GM18909 (cell line): ENCODE data around the gene TNFSF13B.
"Not testable (repeated sequence)": the region's sequence is repeated elsewhere in the genome, so short reads cannot be mapped to it uniquely, and the experiment has no call there.

Source experiments
- ATAC-seq: cut with Tn5 transposase; IDR thresholded peaks from one replicate; pipeline ENCODE4 v1.9.1; 2021; ENCODE audit warnings: mild to moderate bottlenecking; ENCODE audit not compliant: unreplicated experiment, poor library complexity

TNFSF13B gene

DNA sequence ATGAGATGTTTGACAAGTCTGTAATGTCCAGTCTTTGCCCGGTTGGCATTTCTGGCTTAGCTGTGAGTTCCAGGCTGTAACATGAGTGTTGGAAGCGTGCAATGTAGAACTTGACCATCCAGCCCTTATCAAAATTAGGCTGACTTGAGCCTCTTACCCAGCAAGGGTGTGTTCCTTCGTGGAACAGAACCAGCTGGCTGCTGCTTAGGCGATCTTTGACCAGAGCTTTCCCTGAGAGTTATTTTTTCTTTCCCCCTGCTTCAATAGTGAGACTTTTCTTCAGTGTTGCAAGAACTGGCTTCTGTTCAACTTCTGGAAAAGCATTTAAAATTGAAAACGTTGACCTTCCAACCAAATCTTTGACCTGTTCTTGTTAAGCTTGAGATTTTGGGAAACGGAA lies 6.5 kb downstream of the TNFSF13B start:
- ATAC-seq, result no peak

DNA sequence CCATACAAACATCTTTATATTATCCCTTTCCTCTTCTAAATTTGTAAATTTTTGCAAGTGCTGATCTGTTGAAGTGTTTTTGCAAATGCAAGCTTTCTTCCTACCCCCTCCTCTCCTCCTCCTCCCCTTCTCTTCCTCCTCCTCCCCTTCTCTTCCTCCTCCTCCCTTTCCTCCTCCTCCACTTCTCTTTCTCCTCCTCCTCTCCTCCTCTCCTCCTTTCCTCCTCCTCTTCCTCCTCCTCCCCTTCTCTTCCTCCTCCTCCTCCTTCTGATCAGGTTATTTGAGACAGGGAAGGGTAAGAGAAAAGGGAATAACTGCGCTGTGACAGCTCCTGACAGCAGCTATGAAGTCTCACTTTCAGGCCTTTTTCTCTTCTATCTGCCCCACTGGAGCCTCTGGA lies 8.9 kb downstream of the TNFSF13B start:
- no peak for ATAC-seq

DNA sequence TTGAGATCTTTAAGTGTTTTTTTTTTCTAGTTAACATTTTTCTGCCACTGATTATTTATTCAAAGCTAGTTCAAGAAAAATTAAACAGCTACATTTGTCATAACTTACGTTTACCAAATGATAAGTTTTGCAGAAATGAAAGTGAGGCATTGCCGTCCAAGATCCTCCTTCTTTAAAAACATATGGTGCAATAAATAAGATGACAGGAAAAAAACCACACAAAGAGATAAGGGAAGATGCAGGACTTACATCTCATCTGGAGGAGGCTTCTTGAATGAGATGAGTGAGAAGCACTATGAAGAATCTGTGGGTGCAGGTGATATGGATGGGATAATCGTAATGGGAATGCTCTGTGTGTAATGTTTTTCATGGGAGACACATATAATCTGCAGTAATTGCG lies 12.4 kb downstream of the TNFSF13B start:
- no peak for ATAC-seq

DNA sequence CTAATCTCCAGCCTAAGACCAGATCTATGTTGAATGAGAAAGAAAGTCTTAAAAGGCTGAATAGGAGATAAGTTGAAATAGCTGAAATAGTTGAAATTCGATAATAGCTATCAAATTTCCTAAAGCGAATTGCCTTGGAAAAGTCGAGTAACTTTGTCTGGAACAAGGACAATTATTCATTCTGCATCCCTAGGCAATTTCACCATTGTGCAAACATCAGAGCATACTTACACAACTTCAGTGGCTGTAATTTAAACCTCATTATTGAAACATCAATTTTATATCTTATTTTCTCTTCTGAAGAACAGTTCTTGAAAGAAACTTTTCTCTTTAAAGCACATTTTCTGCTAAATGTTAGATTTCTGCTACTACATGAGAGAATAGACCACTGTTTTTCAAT lies 13.6 kb downstream of the TNFSF13B start:
- no peak for ATAC-seq

DNA sequence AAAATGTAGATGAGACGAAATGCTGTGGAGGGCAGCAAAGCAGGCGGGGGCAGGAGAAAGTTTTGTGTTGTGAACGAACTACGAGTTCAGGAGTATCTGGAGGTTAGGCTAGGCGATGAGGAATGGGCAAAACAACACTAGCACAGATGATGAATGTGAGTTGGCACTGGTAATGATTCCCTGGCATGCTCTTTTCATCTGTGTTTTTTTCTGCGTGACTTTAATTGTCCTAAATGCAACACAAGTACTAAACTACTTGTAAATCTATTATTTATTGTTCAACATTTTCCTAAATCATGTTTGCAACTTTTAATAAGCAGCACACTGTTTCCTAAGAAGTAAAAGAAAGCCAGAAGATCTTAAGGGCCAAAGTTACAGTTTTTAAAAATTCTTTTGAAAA lies 19.2 kb downstream of the TNFSF13B start:
- no peak for ATAC-seq

DNA sequence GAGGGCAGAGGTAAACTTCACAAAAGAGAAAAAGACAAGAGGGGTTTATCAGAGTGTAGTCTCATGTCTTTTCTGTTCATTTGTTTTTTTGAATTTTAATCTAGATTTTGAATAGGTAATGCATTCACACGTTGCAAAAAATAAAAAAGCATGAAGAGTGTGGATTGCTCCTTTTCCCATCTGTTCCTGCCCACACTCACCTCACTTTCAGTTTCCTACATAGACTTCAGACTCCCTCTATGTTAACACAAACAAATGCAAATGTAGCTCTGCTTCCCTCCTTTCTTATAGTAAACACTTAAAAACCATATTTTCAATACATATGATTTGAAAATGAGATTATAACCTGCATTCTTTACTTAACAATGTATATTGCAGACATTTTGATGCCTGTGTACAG lies 20.3 kb downstream of the TNFSF13B start:
- no peak for ATAC-seq

DNA sequence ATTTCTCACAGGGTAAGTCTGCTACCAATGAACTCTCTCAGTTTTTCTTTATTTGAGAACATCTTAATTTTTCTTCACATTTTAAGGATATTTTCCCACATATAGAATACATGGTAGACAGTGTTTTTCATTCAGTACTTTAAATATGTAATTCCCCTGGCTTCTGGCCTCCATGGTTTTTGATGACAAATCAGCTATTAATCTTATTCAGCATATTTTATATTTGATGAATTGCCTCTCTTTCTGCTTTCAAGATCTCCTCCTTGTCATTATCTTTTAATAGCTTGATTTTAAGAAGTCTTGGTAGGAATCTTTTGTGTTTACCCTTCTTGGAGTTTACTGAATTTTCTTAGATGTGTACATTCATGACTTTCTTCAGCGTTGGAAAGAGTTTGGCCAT lies 27.6 kb downstream of the TNFSF13B start:
- no peak for ATAC-seq

DNA sequence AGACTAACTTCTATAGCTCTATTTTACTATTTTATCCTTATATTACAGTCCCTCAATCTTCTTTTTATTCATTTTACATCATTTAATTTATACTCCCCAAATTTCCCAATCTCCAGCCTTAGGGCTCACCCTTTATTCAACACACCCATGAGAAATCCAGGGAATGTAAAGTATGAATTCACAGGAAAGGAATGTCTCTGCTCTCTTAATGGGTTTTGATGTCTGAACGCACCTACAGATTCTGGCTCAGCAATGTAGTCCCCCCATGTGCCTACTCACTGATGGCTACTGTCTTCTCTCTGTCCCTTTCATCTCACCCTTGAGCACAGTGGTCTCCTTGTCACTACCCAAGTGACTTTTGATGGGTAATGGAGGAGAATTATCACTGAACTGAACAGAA lies 32.8 kb downstream of the TNFSF13B start:
- no peak for ATAC-seq

DNA sequence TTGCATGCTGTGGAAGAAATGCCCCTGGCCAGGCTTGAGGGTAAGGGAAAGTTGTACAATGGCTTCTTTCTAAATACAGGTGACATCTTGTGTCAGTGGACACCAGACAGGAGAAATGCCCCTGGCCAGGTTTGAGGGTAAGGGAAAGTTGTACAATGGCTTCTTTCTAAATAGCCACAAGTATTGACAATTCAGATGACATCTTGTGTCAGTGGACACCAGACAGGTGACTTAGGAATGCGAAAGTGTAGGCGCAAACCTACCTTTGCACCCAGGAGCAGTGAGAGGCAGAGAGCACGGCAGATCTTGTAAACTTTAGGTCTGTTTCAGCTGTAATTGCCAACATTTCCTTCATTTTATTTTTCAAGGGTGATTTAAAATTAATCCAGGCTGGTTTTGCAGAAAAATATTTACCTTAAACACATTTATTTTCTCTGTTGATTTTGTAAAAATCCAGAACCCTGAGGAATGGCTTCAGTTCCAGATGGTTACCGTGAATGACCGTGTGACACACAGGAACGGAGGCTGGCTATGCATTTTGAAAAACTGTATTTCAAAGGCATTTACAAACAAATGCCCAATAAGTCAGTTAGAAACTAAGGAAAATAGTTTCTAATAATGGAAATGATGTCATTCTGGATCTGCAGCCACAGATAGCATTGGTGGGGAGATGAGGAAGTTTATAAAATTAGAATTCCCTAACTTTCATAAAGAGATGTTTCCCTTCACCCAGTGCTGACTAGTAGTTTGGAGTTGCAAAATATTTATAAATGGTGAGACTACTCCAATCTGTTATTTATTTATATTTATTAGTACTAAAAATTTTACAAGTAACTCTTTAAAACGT lies 34.9 kb downstream of the TNFSF13B start:
- no peak for ATAC-seq

DNA sequence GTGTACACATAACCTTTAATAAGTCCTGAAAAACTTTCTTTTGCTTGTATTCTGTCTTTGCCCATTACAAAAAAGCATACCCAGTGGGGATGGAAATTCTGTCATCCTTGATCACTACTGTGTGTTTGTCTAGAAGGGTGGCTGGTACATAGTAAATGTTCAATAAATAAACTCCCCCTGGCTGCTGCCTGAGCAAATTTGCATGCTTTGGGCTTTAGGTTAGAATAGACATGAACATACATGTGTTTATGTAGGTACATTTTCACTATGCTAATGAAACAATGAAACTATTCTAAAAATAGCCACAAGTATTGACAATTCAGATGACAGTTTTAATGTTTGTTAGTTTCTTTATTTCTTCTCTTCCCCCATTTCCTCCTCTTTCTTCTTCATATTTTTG lies 36.1 kb downstream of the TNFSF13B start:
- peak; percentile 79 for ATAC-seq

DNA sequence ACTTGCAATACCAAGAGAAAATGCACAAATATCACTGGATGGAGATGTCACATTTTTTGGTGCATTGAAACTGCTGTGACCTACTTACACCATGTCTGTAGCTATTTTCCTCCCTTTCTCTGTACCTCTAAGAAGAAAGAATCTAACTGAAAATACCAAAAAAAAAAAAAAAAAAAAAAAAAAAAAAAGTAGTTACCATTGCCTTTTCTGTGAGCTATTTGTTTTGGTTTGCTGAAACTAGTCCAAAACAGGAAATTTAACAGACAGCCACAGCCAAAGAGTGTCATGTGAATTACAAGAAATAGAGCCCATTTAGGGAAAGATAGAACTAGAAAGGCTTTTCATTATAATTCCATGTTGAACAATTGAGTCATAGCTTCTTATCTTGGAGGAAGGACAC lies 37.3 kb downstream of the TNFSF13B start:
- no peak for ATAC-seq

DNA sequence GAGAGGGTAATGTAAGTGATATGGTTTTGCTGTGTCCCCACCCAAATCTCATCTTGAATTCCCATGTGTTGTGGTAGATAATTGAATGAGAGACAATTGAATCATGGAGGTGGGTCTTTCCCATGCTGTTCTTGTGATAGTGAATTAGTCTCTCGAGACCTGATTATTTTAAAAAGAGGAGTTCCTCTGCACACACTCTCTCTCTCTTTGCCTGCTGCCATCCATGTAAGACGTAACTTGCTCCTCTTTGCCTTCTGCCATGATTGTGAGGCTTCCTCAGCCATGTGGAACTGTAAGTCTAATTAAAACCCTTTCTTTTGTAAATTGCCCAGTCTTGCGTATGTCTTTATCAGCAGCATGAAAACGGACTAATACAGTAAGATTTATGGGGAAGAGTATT lies 42.1 kb downstream of the TNFSF13B start:
- ATAC-seq, result not testable (repeated sequence)

DNA sequence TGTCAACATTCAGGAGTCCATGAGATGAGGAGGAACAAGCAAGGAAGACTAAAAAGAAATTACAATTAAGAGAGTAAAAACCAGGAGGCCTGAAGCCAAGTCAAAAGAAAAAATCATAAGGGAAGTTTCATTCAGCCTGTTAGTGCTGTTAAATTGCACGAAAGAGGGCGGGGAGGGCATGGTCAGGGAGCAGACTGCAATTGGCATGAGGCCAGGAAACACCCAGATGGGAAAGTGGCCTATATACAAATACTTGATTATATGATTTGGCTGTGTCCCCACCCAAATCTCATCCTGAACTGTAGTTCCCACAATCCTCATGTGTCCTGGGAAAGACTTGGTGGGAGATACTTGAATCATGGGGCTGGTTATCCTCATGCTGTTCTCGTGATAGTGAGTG lies 43.9 kb downstream of the TNFSF13B start:
- no peak for ATAC-seq

DNA sequence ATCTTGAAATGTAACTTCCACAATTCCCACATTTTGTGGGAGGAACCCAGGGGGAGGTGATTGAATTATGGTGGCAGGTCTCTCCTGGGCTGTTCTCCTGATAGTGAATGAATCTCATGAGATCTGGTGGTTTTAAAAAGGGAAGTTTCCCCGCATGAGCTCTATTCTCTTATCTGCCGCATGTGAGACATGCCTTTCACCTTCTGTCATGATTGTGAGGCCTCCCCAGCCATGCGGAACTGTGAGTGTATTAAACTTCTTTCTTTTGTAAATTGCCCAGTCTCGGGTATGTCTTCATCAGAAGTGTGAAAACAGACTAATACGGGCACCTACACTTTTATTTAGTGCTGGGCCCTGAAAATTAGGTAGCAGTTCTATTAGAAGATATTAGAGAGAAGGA lies 45.8 kb downstream of the TNFSF13B start:
- ATAC-seq, result peak; percentile 83

DNA sequence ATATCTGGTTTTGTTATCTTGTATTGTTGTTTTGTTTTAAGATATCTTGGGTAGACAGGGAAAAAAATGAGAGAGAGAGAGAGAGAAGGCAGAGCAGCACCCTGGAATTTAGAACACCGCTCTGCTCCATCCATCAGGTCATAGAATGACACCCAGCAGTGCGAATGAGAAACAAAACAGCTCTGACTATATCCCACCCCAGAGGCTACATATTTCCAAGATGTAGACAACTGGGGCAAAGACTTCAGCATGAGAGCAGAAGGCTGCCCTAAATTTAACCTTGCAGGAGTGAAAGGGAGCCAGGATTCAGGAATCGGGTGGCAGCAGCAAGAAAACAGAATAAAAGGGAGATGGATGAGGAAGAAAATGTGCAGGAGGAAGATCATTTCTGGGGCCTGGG lies 46.5 kb downstream of the TNFSF13B start:
- no peak for ATAC-seq

DNA sequence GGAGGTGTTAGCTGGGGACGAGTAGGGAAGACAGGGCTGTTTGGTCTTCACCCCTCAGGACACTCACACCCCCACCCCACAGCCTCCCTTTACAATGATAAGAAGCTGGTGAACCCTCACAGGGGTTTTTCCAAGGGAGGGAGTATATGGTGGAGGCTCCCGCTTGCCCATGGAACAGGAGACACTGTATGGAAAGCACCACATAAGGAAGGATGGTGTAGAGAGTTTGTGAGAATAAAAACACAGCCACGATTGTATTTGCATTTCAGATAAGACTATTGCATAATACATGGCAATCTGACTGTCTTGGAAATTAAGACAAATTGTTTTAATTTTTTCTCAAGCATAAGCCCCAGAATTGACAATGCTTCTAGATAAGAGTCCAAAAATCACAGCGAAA lies 46.9 kb downstream of the TNFSF13B start:
- ATAC-seq, result no peak

DNA sequence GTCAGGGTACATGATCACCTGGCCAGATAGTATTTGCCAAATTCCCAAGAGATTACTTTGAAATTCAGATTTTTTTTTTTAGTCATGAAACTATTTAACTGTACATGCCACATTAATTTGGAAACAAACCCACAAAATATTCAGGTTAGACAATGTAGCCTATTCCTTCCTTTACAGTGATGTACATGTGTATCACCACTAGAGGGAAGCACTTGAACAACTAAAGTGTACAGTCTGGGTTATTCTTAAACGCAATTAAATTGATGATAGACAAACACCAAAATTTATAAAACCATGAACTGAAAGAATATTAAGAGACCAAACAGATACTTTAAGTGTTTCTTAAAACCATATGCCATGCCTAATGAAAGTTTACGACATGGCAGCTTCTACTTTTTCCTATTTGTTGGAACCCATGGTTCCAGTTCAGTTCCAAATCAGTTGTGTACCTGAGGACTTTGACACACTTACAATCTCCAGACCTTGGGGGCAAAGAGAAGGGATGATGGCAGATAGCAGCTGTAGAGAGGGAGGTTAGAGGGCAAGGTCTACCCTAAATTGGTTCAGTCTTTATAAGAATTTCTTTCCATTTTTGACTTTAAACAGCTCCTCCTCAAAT lies 52.8 kb downstream of the TNFSF13B start:
- ATAC-seq, result peak; percentile 82

DNA sequence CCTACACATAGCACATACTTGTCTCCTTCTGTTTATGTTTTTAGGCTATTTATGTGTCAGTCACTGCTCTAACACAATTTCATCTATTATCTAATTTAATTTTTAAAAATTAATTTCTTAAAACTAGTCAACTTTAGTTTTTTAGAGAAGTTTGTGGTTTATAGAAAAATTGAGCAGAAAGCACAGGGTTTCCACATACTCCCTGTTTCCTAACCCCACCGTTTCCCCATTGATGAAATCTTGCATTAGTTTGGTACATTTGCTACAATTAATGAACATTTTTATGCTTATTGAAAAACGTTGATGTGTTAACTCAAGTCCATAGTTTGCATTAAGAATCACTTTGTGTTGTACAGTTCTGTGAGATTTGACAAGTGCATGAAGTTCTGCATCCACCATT lies 53.5 kb downstream of the TNFSF13B start:
- no peak for ATAC-seq

DNA sequence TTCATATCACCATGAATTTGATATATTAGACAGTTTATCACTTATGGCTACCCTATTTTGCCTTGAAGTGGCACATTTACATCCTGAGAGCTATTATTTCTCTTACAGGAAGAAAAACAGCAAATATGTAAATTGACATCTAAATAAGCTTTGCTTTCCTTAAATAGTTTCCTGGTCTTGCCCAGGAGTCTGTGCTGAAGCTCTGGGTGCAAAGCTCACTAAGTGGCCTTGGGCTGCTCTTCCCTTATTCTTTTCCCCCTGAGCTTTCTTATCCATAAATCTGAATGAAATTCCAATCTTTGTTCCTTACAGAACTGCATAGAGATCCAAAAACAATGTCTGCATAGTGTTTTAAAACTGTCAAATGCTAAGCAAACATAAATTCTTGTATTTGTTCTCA lies 56.3 kb downstream of the TNFSF13B start:
- ATAC-seq, result no peak

DNA sequence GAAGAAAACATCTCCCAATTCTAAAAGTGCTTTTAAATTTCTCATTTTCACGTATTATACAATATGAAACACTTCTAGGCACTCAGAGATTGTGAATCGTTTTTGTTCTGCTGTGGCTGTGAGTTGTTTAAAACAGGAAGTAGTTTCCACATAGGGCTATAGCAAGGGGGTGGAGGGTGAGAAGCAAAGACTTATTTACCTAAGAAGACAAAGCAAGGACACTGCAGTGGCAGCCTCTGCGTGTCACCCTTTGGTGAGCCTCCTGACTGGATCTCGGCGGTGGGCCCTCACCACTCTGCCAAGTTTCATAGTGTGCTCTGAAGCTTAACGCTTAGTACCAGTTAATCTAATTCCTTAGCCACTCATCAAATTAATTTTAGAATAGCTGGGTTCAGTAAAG lies 56.8 kb downstream of the TNFSF13B start:
- ATAC-seq, result peak; percentile 92

DNA sequence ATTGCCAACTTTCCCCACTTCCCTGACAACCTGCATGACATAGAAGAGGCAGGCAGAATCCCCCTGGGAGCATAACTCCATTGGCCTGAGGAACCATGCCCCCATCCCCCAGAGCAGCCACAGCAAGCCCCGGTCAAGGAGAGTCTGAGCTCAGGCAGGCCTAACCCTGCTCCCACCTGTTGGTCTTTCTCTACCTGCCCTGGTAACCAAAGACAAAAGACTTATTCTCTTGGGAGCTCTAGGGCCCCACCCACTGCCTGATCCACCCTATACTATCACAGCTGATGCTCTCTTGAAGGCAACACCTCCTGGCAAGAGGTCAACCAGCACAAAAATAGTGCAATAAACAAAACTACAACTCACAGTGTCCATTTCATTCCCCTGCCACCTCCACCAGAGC lies 59.3 kb downstream of the TNFSF13B start:
- no peak for ATAC-seq

DNA sequence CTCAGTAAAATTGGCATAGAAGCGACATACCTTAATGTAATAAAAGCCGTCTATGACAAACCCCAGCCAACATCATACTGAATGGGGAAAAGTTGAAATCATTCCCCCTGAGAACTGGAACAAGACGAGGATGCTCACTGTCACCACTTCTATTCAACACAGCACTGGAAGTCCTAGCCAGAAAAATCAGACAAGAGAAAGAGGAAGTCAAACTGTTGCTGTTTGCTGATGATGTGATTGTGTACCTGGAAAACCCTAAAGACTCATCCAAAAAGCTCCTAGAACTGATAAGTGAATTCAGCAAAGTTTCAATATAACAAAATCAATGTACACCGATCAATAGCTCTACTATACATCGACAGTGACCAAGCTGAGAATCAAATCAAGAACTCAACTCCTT lies 63.3 kb downstream of the TNFSF13B start:
- no peak for ATAC-seq
